Stimulated activated naive CD4-positive, alpha-beta T cell treated with Interleukin-2 at 50 U/mL for 16 hours (primary cell): ENCODE measurements around the gene KCTD21.
"Not testable (repeated sequence)": the region's sequence is repeated elsewhere in the genome, so short reads cannot be mapped to it uniquely, and the experiment has no call there.

Source experiments
- DNase-seq: peaks from one replicate; lab custom pipeline; 2025; lab: John Stamatoyannopoulos, UW

The KCTD21 gene

DNA sequence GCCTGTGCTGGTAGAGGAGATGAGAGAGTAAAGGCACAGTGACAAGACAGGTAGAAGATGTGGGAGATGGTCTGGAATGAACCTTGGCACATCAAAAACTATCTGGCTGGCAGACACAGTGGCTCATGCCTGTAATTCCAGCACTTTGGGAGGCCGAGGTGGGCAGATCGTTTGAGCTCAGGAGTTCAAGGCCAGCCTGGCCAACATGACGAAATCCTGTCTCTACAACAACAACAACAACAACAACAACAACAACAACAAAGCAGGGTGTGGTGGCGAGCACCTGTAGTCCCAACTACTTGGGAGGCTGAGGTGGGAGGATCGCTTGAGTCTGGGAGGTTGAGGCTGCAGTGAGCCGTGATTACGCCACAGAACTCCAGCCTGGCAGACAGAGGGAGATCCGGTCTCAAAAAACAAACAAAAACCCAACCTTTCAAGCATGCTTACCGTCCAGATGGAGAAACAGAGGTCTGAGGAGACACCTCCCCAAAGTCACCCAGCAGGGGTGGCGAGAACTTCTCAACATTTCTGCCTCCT, 11.8 kb downstream of the KCTD21 start:
- DNase-seq: no peak

- not testable (repeated sequence) for DNase-seq
Measured at GRCh38 chr11:78175862-78176261, 12.6 kb downstream of the KCTD21 start.

GRCh38 chr11:78171951-78172350, 16.5 kb downstream of the KCTD21 start:
- no peak for DNase-seq

DNA sequence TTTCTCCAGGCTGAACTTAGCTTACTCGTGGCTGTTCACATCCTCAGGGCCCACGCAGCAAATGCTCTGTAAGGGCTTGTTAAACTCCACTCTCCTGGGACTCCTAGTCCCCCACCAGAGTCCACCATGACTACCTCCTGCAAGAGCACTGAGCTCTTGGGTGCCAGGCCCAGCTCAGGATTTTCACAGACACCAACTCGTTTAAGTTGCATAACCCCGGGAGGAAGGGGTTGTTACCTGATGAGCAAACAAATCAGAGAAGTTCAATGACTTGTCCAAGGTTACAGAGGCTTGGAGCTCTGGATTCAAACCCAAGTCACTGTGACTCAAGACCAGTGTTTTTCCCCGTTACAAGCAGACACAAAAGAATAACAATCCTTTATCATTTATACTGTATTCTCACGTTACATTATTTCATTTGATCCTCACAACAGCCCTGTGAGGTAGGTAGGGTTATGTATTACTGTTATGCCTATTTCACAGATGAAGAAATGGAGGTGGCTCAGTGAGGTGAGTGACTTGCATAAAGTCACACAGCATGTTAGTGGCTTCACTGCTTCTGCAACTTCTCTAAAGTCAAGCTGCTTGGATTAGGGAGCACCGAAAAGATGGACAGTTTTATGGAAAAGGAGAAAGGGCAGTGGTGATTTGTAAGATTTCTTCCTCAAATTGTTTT, 17.4 kb downstream of the KCTD21 start:
- DNase-seq: no peak

- no peak for DNase-seq
Measured at GRCh38 chr11:78170413-78170812, 18.0 kb downstream of the KCTD21 start.

DNA sequence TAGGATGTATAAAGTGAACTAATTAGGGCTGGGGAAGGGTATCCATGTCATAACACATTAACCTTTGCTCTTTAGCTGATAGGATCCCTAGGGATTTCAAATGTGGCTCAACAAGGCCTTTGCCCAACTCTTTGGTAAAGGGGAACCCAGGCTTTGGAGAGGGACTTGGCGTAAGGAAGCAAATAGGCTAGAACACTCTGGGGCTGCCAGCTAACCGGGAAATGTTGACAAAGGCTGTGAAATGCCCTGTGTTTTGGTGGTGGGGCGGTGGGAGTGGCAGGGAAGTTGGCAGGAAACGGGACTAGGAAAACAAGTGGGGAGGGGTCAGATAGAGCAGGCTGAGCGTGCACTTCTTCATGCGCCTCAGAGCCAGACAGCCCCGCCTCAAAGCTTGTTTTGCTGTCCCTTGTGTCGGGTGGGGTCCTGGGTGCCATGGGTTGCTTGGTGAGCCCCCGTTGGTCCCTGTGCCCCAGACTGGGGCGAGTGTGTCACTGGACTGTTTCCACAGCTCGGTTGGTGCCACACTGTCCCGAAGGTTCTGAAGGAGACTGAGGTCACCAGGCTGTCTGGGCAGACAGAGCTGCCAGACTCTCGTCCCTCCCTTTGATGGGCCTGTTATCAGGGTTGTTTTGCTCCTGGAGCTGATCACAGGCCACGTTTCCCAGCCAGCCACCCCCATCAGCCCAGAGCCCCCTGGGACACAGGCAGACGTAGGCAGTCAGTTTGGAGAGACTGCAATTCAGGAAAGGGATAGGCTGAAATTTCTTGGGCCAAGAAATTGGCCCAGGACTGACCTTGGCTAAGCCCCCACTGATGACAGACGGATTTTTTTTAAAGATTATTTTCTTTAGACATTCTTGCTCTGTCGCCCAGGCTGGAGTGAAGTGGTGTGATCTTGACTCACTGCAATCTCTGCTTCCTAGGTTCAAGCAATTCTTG, 19.6 kb downstream of the KCTD21 start:
- DNase-seq: no peak

- DNase-seq: no peak
Measured at GRCh38 chr11:78166855-78167469, 21.5 kb downstream of the KCTD21 start.

- no peak for DNase-seq
Measured at GRCh38 chr11:78164471-78164870, 24.0 kb downstream of the KCTD21 start.

- no peak for DNase-seq
Measured at GRCh38 chr11:78163828-78164227, 24.6 kb downstream of the KCTD21 start.

DNA sequence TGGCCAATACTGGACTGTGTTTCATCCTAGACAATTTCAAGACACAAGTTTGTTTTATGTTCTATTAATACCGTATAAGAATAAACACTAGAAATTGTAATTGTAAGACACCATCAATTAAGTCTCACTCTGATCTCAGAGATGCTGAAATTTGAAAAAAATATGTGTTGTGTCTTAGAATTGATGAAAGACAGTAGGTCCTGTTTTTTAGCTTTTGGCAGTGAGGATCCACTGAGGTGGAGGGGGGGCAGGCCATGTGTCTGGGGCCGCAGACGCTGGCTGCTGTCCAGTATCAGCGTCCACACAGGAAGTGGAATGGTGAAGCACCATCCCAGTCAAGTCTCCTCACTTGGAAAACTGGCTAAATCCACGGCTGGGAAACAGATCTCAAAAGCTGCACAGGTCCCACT, 26.5 kb downstream of the KCTD21 start:
- no peak for DNase-seq

GRCh38 chr11:78161346-78161745, 27.1 kb downstream of the KCTD21 start:
- DNase-seq: no peak

DNA sequence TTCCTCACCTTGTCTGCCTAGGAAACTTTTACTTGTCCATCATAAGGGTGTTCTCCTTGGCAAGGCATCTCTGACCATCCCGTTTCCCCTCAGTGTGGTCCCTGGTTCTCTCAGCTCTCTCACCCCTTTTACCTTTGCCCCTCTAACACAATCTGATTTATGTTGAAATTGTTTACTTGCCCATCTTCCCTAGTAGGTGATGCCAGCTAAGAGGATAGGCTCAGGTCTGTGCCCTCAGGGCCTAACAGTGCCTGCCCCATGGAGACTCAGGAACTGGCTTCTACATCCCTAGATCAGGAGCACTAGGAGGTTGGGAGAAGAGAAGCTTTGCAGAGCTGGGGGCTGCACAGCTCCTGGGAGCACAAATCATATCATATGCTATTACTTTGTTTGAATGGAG, 27.9 kb downstream of the KCTD21 start:
- no peak for DNase-seq

GRCh38 chr11:78158987-78159652, 29.3 kb downstream of the KCTD21 start:
- no peak for DNase-seq

GRCh38 chr11:78156127-78156844, 32.1 kb downstream of the KCTD21 start:
- DNase-seq: no peak

DNA sequence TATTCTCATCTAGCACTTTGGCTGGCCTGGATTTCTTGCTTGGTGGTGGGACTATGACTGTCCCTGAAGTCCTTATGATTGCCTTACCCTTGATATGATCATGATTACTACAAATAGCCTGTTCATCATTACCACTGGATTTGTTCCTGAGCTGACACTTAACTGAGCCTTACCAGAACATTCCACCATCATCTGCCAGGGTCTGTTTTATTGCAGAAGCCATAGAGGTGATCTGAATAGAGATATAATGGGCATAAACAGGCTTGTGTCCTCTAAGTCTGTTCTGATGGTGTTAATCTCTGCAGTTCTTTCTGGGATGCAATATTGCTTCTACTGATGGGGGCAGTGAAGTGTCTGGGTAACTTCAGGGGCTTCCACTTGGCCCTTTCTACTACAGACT, 36.6 kb downstream of the KCTD21 start:
- no peak for DNase-seq

DNA sequence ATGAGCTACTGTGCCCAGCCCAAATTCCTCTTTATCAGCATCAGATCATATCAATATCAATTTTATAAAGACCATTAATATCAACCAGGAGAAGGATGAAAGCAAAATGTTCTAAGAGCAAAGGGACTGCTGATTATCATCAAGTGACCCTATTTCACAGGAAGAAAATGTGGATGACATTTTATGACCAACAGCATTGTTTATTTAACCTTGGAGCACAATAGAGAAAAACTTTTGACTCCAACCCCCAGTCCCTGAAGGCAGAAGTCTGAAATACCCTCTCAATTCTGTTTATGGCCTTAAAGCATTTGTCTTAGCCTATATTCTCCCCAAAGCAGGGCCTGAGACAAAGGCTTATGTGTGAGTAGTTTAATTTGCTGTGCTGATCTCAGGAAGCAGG, 37.7 kb downstream of the KCTD21 start:
- DNase-seq: no peak

DNA sequence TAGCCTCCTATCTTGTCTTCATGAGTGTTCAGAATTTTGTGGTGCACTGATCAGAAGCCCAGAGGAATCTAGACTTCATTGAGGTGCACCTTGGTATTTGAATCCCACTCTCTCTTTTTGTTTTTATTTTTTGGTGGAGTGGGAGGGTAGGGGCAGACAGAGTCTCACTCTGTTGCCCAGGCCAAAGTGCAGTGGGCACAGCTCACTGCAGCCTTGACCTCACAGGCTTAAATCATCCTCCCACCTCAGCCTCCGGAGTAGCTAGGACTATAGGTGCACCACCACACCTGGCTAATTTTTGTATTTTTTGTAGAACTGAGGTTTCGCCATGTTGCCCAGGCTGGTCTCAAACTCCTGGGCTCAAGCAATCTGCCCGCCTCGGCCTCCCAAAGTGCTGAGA, 38.1 kb downstream of the KCTD21 start:
- no peak for DNase-seq

- no peak for DNase-seq
Measured at GRCh38 chr11:78149646-78150045, 38.8 kb downstream of the KCTD21 start.

DNA sequence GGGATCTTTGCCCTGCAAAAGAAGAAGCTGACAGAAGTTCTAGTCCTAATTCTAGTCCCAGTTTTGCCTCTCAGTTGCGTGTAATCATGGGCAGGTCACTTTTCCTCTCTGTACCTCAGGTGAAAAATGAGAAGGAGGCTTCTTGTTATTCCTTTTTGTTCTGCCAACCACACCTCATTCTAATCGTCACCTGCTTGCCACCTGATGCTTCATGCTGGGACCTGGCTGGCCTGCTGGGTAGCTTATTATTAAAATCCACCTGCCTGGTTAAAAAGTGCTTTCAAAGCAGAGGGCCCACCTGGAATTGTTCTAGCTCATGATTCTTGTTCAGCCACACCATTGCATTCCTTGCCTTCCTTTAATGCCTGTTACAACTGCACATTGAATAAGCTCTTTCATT, 40.6 kb downstream of the KCTD21 start:
- no peak for DNase-seq

DNA sequence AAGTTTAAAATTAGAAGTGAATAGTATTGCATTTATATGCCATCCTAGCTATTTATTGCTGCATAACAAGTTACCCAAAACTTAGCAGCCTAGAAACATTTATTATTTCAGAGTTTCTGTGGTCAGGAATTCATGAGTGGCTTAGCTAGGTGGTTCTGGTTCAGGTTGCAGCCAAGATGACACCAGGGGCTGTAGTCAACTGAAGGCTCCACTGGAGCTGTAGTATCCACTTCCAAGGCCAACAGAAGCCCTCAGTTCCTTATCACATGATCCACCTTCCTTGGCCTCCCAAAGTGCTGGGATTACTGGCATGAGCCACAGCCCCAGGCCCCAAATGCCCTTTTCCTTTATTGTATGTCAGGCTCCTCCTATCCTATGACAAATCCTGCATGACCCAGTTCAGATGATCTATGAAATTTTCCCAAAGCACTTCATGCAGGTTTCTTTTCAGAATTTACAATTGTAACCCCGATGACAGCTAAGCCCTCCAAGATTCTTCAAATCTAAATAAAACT, 42.9 kb downstream of the KCTD21 start:
- no peak for DNase-seq

- DNase-seq: no peak
Measured at GRCh38 chr11:78140392-78141077, 47.9 kb downstream of the KCTD21 start.
